ENCODE results near the gene NEGR1. TPM values are rescaled to one million over a fixed set of nuclear protein-coding genes. Genes with fewer than 3 reads are reported as not detected.

Gene NEGR1
- total RNA-seq, 4 donors from 2014 or later, result 34.5 to 58.8 (median 48.5) TPM

DNA sequence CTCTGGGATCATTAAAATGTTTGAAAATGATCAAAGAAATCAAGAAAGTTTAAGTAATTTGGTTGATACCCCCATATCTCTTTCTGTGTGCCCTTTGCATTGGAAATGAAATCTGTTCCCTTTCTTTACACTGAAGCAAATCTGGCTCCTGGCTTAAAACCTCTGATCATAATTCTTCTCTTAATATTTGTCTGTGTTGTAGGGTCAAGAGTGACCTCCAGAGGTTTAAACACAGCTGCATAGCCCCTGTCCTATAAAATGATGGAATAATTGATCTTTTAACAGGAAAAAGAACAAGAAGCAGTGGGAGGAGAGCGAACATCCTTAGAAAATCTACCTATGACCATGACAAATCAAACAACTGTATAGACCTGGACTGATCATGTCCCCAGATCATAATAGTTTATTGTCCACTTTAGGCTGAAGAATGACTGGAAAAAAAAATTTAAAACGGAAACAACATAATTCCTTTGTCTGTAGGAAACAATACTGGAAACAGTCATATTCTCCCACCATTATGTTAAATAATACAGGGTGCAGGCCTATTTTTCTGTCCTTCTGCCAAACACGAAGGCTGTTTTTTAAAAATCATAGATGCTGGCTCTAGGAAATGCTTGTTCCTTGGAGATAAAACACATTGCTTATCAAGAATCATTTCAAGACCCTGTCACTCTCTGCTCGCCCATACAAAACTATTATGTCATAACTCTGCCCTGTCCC lies 184.3 kb downstream of the NEGR1 start:
- Histone ChIP-seq H3K36me3 (no peaks in the 10 kb centered on the region), H3K4me3 (no peak overlapping the region), H3K27ac (replicated peaks in 1 of 4) (no peak overlapping the region), H3K9me3 (no peaks in the 10 kb centered on the region), H3K4me1 (no peaks in the 10 kb centered on the region), H3K27me3 (no peaks in the 10 kb centered on the region)
- 84% methylated on average over 4 of the region's 4 CpGs for WGBS
- DNase-seq (ENCODE audit: extremely low spot score), result no peak
- intact Hi-C loops (cut with DNase I), result no loop called here
- TF ChIP-seq POLR2A (IDR thresholded peaks at IDR 0.05; ENCODE audit: low read depth) (no peak), POLR2AphosphoS5 (IDR thresholded peaks at IDR 0.05) (no peak), EP300 (IDR thresholded peaks at IDR 0.05) (no peak)
- TF ChIP-seq, protein P1, sequence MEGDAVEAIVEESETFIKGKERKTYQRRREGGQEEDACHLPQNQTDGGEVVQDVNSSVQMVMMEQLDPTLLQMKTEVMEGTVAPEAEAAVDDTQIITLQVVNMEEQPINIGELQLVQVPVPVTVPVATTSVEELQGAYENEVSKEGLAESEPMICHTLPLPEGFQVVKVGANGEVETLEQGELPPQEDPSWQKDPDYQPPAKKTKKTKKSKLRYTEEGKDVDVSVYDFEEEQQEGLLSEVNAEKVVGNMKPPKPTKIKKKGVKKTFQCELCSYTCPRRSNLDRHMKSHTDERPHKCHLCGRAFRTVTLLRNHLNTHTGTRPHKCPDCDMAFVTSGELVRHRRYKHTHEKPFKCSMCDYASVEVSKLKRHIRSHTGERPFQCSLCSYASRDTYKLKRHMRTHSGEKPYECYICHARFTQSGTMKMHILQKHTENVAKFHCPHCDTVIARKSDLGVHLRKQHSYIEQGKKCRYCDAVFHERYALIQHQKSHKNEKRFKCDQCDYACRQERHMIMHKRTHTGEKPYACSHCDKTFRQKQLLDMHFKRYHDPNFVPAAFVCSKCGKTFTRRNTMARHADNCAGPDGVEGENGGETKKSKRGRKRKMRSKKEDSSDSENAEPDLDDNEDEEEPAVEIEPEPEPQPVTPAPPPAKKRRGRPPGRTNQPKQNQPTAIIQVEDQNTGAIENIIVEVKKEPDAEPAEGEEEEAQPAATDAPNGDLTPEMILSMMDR (IDR thresholded peaks at IDR 0.05), result no peak

DNA sequence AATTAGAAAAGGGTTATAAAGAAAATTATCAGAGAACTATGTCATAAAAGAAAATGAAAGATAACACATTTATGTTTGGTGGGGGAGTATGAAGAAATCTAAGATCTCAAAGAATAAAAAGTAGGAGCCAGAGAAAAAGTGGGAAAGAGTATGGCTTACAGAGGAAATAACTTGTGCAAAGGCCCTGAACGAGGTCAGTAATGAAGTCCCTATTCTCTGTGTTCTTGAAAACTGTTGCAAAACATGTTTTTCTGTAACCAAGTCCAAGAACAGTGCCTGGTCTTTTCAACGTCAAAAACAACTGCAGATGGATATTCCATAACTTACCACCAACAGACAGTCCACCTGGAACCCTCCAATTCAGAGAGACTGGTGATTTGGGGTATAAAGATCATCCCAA lies 188.1 kb downstream of the NEGR1 start:
- no peak for DNase-seq (ENCODE audit: extremely low spot score)
- Histone ChIP-seq H3K27me3 (no peaks in the 10 kb centered on the region), H3K9me3 (no peaks in the 10 kb centered on the region), H3K4me3 (no peak overlapping the region), H3K36me3 (no peaks in the 10 kb centered on the region), H3K4me1 (no peaks in the 10 kb centered on the region), H3K27ac (replicated peaks in 1 of 4) (no peak overlapping the region)
- intact Hi-C loops (cut with DNase I), result no loop called here
- WGBS, result 65% methylated on average over 2 of the region's 2 CpGs
- TF ChIP-seq EP300 (IDR thresholded peaks at IDR 0.05), result no peak
- no peak for TF ChIP-seq POLR2AphosphoS5 (IDR thresholded peaks at IDR 0.05)
- TF ChIP-seq, protein P1 (IDR thresholded peaks at IDR 0.05), result no peak
- TF ChIP-seq POLR2A (IDR thresholded peaks at IDR 0.05; ENCODE audit: low read depth), result no peak

DNA sequence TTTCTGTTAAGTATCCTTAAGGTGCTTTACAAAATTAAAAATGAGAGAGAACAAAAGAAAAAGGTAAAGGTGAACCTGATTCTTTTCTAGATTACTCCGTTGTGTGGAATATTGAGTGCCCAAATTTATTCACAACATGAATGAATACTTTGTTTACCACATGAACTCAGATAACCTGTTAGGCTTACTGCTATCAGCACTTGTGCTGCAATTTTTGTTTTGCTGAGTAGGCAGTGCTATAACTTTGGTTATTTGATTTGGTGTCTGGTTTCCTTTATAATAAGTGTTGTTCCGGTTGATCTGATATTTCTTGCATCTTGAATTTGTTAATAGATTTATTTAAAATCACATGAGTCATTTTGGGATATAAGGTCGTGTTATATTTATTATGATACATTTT lies 195.9 kb downstream of the NEGR1 start:
- Histone ChIP-seq H3K4me1 (no peaks in the 10 kb centered on the region), H3K27me3 (no peaks in the 10 kb centered on the region), H3K9me3 (no peaks in the 10 kb centered on the region), H3K36me3 (no peaks in the 10 kb centered on the region), H3K4me3 (no peak overlapping the region), H3K27ac (replicated peaks in 1 of 4) (no peak overlapping the region)
- TF ChIP-seq POLR2AphosphoS5 (IDR thresholded peaks at IDR 0.05) (no peak), EP300 (IDR thresholded peaks at IDR 0.05) (no peak), POLR2A (IDR thresholded peaks at IDR 0.05; ENCODE audit: low read depth) (no peak)
- TF ChIP-seq, protein P1 (IDR thresholded peaks at IDR 0.05), result no peak
- WGBS, result 88% methylated on average over 3 of the region's 3 CpGs
- no peak for DNase-seq (ENCODE audit: extremely low spot score)
- intact Hi-C loops (cut with DNase I), result no loop called here

DNA sequence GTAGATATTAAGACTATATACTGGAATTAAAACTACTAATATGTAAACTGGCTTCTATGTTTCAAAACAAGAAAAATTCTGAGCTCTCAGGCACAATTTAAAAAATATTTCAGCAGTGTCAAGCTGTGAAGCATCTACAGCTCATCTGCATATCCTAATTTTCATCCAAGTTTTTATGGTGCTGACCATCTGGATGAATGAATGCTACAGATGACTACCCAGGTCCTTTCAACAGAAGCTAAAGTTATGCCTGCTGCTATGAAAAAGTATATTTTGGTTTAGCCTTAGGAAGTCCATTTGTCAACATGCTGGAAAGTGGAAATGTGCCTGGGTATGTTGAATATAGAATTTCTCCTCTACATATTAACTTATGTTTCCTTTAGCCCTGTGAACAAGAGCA lies 206.9 kb downstream of the NEGR1 start:
- intact Hi-C loops (cut with DNase I), result no loop called here
- DNase-seq (ENCODE audit: extremely low spot score), result no peak
- Histone ChIP-seq H3K27me3 (no peaks in the 10 kb centered on the region), H3K9me3 (peaks cover 0 to 3% (median 0%) of the 10 kb centered on the region in 4 donors), H3K4me1 (no peaks in the 10 kb centered on the region), H3K27ac (replicated peaks in 1 of 4) (no peak overlapping the region), H3K36me3 (no peaks in the 10 kb centered on the region), H3K4me3 (no peak overlapping the region)
- TF ChIP-seq POLR2AphosphoS5 (IDR thresholded peaks at IDR 0.05), result no peak
- TF ChIP-seq, protein P1 (IDR thresholded peaks at IDR 0.05), result no peak
- no peak for TF ChIP-seq EP300 (IDR thresholded peaks at IDR 0.05)
- TF ChIP-seq POLR2A (IDR thresholded peaks at IDR 0.05; ENCODE audit: low read depth), result no peak

DNA sequence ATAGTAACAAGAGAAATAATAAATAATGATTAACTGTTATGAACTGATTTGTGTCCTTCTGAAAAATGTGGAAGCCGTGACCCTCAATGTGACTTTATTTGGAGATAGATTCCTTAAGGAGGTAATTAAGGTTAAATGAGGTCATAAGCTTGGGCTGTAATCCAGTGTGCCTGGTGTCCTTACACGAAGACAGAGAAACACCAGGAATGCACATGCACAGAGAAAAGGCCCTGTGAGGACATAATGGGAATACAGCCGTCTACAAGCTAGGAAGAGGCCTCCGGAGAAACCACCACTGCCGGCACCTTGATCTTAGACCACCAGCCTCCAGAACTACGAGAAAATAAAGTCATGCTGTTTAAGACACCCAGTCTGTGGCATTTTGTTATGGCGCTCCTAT lies 215.9 kb downstream of the NEGR1 start:
- 47% methylated on average over 7 of the region's 7 CpGs for WGBS
- Histone ChIP-seq H3K9me3 (peaks cover 0 to 3% (median 0%) of the 10 kb centered on the region in 4 donors), H3K36me3 (no peaks in the 10 kb centered on the region), H3K4me1 (peaks cover 0 to 39% (median 29%) of the 10 kb centered on the region in 4 donors), H3K4me3 (no peak overlapping the region), H3K27ac (replicated peaks in 1 of 4) (no peak overlapping the region), H3K27me3 (no peaks in the 10 kb centered on the region)
- TF ChIP-seq EP300 (IDR thresholded peaks at IDR 0.05) (no peak), POLR2A (IDR thresholded peaks at IDR 0.05; ENCODE audit: low read depth) (no peak)
- TF ChIP-seq, protein P1 (IDR thresholded peaks at IDR 0.05), result no peak
- intact Hi-C loops (cut with DNase I), result no loop called here
- no peak for DNase-seq (ENCODE audit: extremely low spot score)
